CD4-positive, alpha-beta T cell treated with Interleukin-12 subunit alpha and Interleukin-12 subunit beta, for 1 hour (primary cell): ENCODE measurements around the gene TTC9C.
"Not testable (repeated sequence)": the region's sequence is repeated elsewhere in the genome, so short reads cannot be mapped to it uniquely, and the experiment has no call there.

Source experiments
- DNase-seq: peaks from one replicate; pipeline ENCODE4 v3.0.0-alpha.2; 2020

The TTC9C gene

GRCh38 chr11:62752994-62753735 lies 24.9 kb downstream of the TTC9C start:
- DNase-seq, result no peak

- DNase-seq, result peak; percentile 99
Observed at GRCh38 chr11:62753736-62754603, 25.7 kb downstream of the TTC9C start, which contains the start of gene ZBTB3. Gene ZBTB3 (minus strand): TSS chr11:62754160. CDS start chr11:62753664, 496 bp downstream.

GRCh38 chr11:62755086-62755615 lies 26.9 kb downstream of the TTC9C start:
- no peak for DNase-seq

GRCh38 chr11:62757846-62758788 lies 29.8 kb downstream of the TTC9C start:
- no peak for DNase-seq

GRCh38 chr11:62760867-62761227 lies 32.6 kb downstream of the TTC9C start:
- not testable (repeated sequence) for DNase-seq

- no peak for DNase-seq
Observed at GRCh38 chr11:62770778-62771143, 42.5 kb downstream of the TTC9C start.

GRCh38 chr11:62771144-62772021 lies 43.1 kb downstream of the TTC9C start, which contains the start of gene TAF6L:
Gene TAF6L (plus strand): TSS chr11:62771396. CDS start chr11:62775784, 4,388 bp downstream.
- peak; percentile 93 for DNase-seq

- no peak for DNase-seq
Observed at GRCh38 chr11:62774407-62774806, 46.1 kb downstream of the TTC9C start.

GRCh38 chr11:62775646-62776045 lies 47.4 kb downstream of the TTC9C start:
- no peak for DNase-seq

GRCh38 chr11:62777389-62777788 lies 49.1 kb downstream of the TTC9C start:
- DNase-seq, result no peak

GRCh38 chr11:62778441-62778840 lies 50.2 kb downstream of the TTC9C start:
- no peak for DNase-seq

GRCh38 chr11:62782753-62783152 lies 54.5 kb downstream of the TTC9C start:
- no peak for DNase-seq

GRCh38 chr11:62786318-62787004 lies 58.2 kb downstream of the TTC9C start:
- DNase-seq, result peak; percentile 89

GRCh38 chr11:62787005-62787759 lies 58.9 kb downstream of the TTC9C start, which contains the start of gene TMEM179B:
Gene TMEM179B (plus strand): TSS chr11:62787402. CDS start chr11:62787432, 30 bp downstream.
- DNase-seq, result peak; percentile 98
